IPS DF 6.9 (cell line): Measurements from ENCODE around the gene DLK1.
A peak's percentile ranks its signal among the peaks of the same experiment; 100 is the strongest.

Experiments used
- DNase-seq: peaks from one replicate; pipeline ENCODE4 v3.0.0-alpha.2; 2013; ENCODE audit warnings: low read depth, low spot score
- H3K27ac ChIP-seq: one replicate; pipeline ENCODE4 v1.5.1; 2013; ENCODE audit warnings: low read length, control low read depth
- H3K27me3 ChIP-seq: 2 replicates; pipeline ENCODE4 v1.6.1; 2013; ENCODE audit warnings: mild to moderate bottlenecking, low read length; ENCODE audit not compliant: control insufficient read depth, insufficient read depth
- H3K36me3 ChIP-seq: 2 replicates; pipeline ENCODE4 v1.6.1; 2013; ENCODE audit warnings: low read length; ENCODE audit not compliant: control insufficient read depth, insufficient read depth
- H3K4me1 ChIP-seq: 2 replicates; pipeline ENCODE4 v1.6.1; 2013; ENCODE audit warnings: low read length; ENCODE audit not compliant: control insufficient read depth, insufficient read depth
- H3K4me3 ChIP-seq: 2 replicates; pipeline ENCODE4 v1.5.1; 2013; ENCODE audit warnings: mild to moderate bottlenecking, low read length
- H3K9me3 ChIP-seq: 2 replicates; pipeline ENCODE4 v1.6.1; 2013; ENCODE audit warnings: low read length, inconsistent platforms; ENCODE audit not compliant: control insufficient read depth, insufficient read depth
- WGBS: extraction: QIAGEN DNeasy Blood & Tissue Kit; methylation state at CpG from one replicate; pipeline ENCODE4 v1.1.7; 2013; ENCODE audit warnings: mixed read lengths, missing lambda C conversion rate; ENCODE audit not compliant: insufficient read length, insufficient coverage; 5-methylcytosine and 5-hydroxymethylcytosine counted together

The DLK1 gene

GRCh38 chr14:100724536-100724935 is 2.2 kb upstream of the DLK1 start:
- H3K4me1 ChIP-seq, result peaks cover 2% of the 10 kb centered on the region; the same call in 1 of the 2 replicates
- H3K27me3 ChIP-seq, result peaks cover 22% of the 10 kb centered on the region
- WGBS, result no CpG with 5 or more reads among the region's 4 CpGs
- no peak overlapping the region for H3K4me3 ChIP-seq
- DNase-seq, result no peak
- H3K9me3 ChIP-seq, result no peaks in the 10 kb centered on the region
- no peaks in the 10 kb centered on the region for H3K36me3 ChIP-seq
- no peak overlapping the region for H3K27ac ChIP-seq

GRCh38 chr14:100725587-100726387 is 905 bp upstream of the DLK1 start:
- Histone ChIP-seq H3K4me3 (no peak overlapping the region), H3K27ac (no peak overlapping the region), H3K27me3 (peaks cover 22% of the 10 kb centered on the region), H3K4me1 (peaks cover 2% of the 10 kb centered on the region; the same call in 1 of the 2 replicates), H3K36me3 (no peaks in the 10 kb centered on the region), H3K9me3 (no peaks in the 10 kb centered on the region)
- no peak for DNase-seq
- WGBS, result no CpG with 5 or more reads among the region's 33 CpGs

- peaks cover 2% of the 10 kb centered on the region; the same call in 1 of the 2 replicates for H3K4me1 ChIP-seq
- peak overlapping the region; percentile 44; the same call in 1 of the 2 replicates for H3K4me3 ChIP-seq
- no peaks in the 10 kb centered on the region for H3K9me3 ChIP-seq
- WGBS, result no CpG with 5 or more reads among the region's 47 CpGs
- peaks cover 22% of the 10 kb centered on the region for H3K27me3 ChIP-seq
- no peak overlapping the region for H3K27ac ChIP-seq
- H3K36me3 ChIP-seq, result no peaks in the 10 kb centered on the region
- no peak for DNase-seq
Measured at GRCh38 chr14:100727086-100727872, 587 bp downstream of the DLK1 start.

- H3K27ac ChIP-seq, result no peak overlapping the region
- no peak for DNase-seq
- peaks cover 2% of the 10 kb centered on the region; the same call in 1 of the 2 replicates for H3K4me1 ChIP-seq
- H3K27me3 ChIP-seq, result peaks cover 22% of the 10 kb centered on the region
- no peaks in the 10 kb centered on the region for H3K9me3 ChIP-seq
- no CpG with 5 or more reads among the region's 12 CpGs for WGBS
- H3K4me3 ChIP-seq, result no peak overlapping the region
- no peaks in the 10 kb centered on the region for H3K36me3 ChIP-seq
Measured at GRCh38 chr14:100727873-100728240, 1.2 kb downstream of the DLK1 start.

- no peak for DNase-seq
- H3K36me3 ChIP-seq, result no peaks in the 10 kb centered on the region
- H3K27me3 ChIP-seq, result peaks cover 22% of the 10 kb centered on the region
- no CpG with 5 or more reads among the region's 13 CpGs for whole genome bisulfite sequencing
- no peaks in the 10 kb centered on the region for H3K9me3 ChIP-seq
- no peak overlapping the region for H3K27ac ChIP-seq
- H3K4me3 ChIP-seq, result no peak overlapping the region
- H3K4me1 ChIP-seq, result peaks cover 2% of the 10 kb centered on the region; the same call in 1 of the 2 replicates
Measured at GRCh38 chr14:100728962-100729361, 2.3 kb downstream of the DLK1 start.

- no CpG with 5 or more reads among the region's 7 CpGs for WGBS
- peaks cover 2% of the 10 kb centered on the region; the same call in 1 of the 2 replicates for H3K4me1 ChIP-seq
- no peak for DNase-seq
- peaks cover 22% of the 10 kb centered on the region for H3K27me3 ChIP-seq
- no peak overlapping the region for H3K4me3 ChIP-seq
- H3K9me3 ChIP-seq, result no peaks in the 10 kb centered on the region
- no peaks in the 10 kb centered on the region; the same call in 1 of the 2 replicates for H3K36me3 ChIP-seq
- no peak overlapping the region for H3K27ac ChIP-seq
Measured at GRCh38 chr14:100729982-100730381, 3.3 kb downstream of the DLK1 start.

GRCh38 chr14:100730581-100730980 is 3.9 kb downstream of the DLK1 start:
- WGBS, result no CpG with 5 or more reads among the region's 15 CpGs
- H3K9me3 ChIP-seq, result no peaks in the 10 kb centered on the region

GRCh38 chr14:100731011-100731670 is 4.4 kb downstream of the DLK1 start:
- Histone ChIP-seq H3K27me3 (peaks cover 16% of the 10 kb centered on the region), H3K9me3 (no peaks in the 10 kb centered on the region), H3K4me3 (no peak overlapping the region), H3K27ac (no peak overlapping the region), H3K4me1 (peaks cover 2% of the 10 kb centered on the region; the same call in 1 of the 2 replicates), H3K36me3 (no peaks in the 10 kb centered on the region; the same call in 1 of the 2 replicates)
- WGBS, result no CpG with 5 or more reads among the region's 7 CpGs
- no peak for DNase-seq

More at GRCh38 chr14:100730581-100730980, 3.9 kb downstream of the DLK1 start:
- Histone ChIP-seq H3K4me3 (no peak overlapping the region), H3K36me3 (no peaks in the 10 kb centered on the region; the same call in 1 of the 2 replicates), H3K27ac (no peak overlapping the region), H3K4me1 (peaks cover 2% of the 10 kb centered on the region; the same call in 1 of the 2 replicates), H3K27me3 (peaks cover 22% of the 10 kb centered on the region)
- no peak for DNase-seq

GRCh38 chr14:100731846-100732765 is 5.4 kb downstream of the DLK1 start:
- H3K4me3 ChIP-seq, result no peak overlapping the region
- no peak for DNase-seq
- WGBS, result no CpG with 5 or more reads among the region's 34 CpGs
- peaks cover 2% of the 10 kb centered on the region; the same call in 1 of the 2 replicates for H3K4me1 ChIP-seq
- H3K36me3 ChIP-seq, result no peaks in the 10 kb centered on the region; the same call in 1 of the 2 replicates
- H3K9me3 ChIP-seq, result no peaks in the 10 kb centered on the region
- peaks cover 11% of the 10 kb centered on the region for H3K27me3 ChIP-seq
- no peak overlapping the region for H3K27ac ChIP-seq
